ENCODE measurements around the gene TOMM22. TPM values are rescaled to one million over a fixed set of nuclear protein-coding genes. Genes with fewer than 3 reads are reported as not detected.

TOMM22 gene
- total RNA-seq, 2 donors from 2014 or later, result 16.1 to 35.8 TPM

DNA sequence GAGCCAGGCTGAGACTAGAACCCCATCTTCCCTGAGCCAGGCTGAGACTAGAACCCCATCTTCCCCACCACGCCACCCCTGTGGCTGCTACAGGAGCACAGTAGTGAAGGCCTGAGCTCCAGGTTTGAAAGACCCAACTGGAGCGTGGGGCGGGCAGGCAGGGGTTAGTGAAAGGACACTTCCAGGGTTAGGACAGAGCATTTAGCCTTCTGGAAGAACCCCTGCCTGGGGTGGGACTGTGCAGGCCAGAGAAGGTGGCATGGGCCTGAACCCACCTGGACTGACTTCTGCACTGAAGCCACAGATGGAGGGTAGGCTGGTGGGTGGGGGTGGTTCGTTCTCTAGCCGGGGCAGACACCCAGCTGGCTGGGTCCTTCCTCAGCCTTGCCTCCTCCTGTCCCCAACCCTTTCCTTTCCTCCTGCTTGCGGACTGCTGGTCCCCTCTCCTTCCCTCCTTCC is 50.0 kb downstream of the TOMM22 start:
- DNase-seq (ENCODE audit: low spot score), result no peak
- peaks cover 79% of the 10 kb centered on the region for H3K36me3 ChIP-seq
- H3K27ac ChIP-seq, result peak overlapping the region; percentile 82 to 86
- H3K4me3 ChIP-seq, result no peak overlapping the region
- no peaks in the 10 kb centered on the region for H3K27me3 ChIP-seq (replicated peaks; ENCODE audit: insufficient read depth)
- TF ChIP-seq, protein P1, sequence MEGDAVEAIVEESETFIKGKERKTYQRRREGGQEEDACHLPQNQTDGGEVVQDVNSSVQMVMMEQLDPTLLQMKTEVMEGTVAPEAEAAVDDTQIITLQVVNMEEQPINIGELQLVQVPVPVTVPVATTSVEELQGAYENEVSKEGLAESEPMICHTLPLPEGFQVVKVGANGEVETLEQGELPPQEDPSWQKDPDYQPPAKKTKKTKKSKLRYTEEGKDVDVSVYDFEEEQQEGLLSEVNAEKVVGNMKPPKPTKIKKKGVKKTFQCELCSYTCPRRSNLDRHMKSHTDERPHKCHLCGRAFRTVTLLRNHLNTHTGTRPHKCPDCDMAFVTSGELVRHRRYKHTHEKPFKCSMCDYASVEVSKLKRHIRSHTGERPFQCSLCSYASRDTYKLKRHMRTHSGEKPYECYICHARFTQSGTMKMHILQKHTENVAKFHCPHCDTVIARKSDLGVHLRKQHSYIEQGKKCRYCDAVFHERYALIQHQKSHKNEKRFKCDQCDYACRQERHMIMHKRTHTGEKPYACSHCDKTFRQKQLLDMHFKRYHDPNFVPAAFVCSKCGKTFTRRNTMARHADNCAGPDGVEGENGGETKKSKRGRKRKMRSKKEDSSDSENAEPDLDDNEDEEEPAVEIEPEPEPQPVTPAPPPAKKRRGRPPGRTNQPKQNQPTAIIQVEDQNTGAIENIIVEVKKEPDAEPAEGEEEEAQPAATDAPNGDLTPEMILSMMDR (IDR thresholded peaks at IDR 0.05), result no peak
- H3K4me1 ChIP-seq (ENCODE audit: control insufficient read depth in 1 of 2, low read depth in 2 of 2), result peaks cover 25 to 37% of the 10 kb centered on the region in 2 donors
- no peaks in the 10 kb centered on the region for H3K9me3 ChIP-seq
- ATAC-seq (ENCODE audit: insufficient number of reproducible peaks, low FRiP score, low read depth), result no peak

DNA sequence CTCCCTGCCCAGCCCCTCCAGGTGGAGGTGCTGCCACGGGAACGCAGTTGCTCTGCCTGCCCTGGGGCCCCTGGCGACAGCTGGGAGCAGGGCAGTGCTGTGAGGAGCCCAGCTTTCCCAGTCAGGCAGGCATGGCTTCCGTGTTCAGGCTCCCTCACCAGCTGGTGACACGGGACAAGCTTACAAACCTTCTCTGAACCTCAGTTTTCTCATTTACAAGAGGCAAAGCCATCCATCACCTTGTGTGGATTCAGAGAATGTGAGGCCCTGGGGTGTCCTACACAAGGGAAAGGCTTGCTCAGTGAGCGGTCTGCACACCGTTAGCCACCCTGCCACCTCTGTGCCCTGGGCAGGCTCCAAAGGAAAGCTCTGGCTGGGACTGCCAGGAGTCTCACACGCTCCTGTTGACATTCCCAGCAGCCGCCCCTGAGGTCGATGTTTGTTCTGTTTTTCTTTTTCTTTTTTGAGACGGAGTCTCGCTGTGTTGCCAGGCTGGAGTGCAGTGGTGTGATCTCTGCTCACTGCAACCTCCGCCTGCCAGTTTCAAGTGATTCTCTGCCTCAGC is 50.6 kb downstream of the TOMM22 start:
- no peak overlapping the region for H3K4me3 ChIP-seq
- H3K36me3 ChIP-seq, result peaks cover 79% of the 10 kb centered on the region
- ATAC-seq (ENCODE audit: insufficient number of reproducible peaks, low FRiP score, low read depth), result no peak

DNA sequence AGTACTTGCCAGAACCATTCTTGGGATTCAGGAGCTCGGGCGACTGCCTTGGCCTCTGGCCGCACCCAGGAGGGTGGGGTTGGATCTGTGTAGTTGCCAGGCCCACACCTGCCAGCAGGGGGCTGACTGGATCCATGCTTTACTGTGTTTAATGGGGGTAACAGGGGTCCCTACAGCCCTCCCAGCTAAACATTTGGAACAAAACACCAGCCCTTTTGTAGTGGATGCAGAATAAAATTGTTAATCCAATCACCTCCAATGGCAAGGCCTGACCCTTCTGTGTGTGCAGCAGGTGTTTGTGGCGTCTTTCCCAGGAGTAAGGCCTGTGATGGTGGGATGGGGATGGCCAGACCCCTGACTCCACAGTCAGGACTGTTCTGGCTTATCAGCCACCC is 51.6 kb downstream of the TOMM22 start:
- H3K27ac ChIP-seq, result peak overlapping the region; percentile 82 to 86
- no peaks in the 10 kb centered on the region for H3K9me3 ChIP-seq
- ATAC-seq (ENCODE audit: insufficient number of reproducible peaks, low FRiP score, low read depth) (peak; percentile 48), DNase-seq (ENCODE audit: low spot score) (no peak)
- peaks cover 25 to 37% of the 10 kb centered on the region in 2 donors for H3K4me1 ChIP-seq (ENCODE audit: control insufficient read depth in 1 of 2, low read depth in 2 of 2)
- peaks cover 79% of the 10 kb centered on the region for H3K36me3 ChIP-seq
- TF ChIP-seq, protein P1 (IDR thresholded peaks at IDR 0.05), result peak; percentile 57
- H3K27me3 ChIP-seq (replicated peaks; ENCODE audit: insufficient read depth), result no peaks in the 10 kb centered on the region
- no peak overlapping the region for H3K4me3 ChIP-seq

More for the DNA sequence above, 50.6 kb downstream of the TOMM22 start:
- TF ChIP-seq, protein P1 (IDR thresholded peaks at IDR 0.05), result no peak
- Histone ChIP-seq H3K27me3 (replicated peaks; ENCODE audit: insufficient read depth) (no peaks in the 10 kb centered on the region), H3K9me3 (no peaks in the 10 kb centered on the region), H3K27ac (peak overlapping the region; percentile 82 to 86), H3K4me1 (ENCODE audit: control insufficient read depth in 1 of 2, low read depth in 2 of 2) (peaks cover 25 to 37% of the 10 kb centered on the region in 2 donors)
- no peak for DNase-seq (ENCODE audit: low spot score)

DNA sequence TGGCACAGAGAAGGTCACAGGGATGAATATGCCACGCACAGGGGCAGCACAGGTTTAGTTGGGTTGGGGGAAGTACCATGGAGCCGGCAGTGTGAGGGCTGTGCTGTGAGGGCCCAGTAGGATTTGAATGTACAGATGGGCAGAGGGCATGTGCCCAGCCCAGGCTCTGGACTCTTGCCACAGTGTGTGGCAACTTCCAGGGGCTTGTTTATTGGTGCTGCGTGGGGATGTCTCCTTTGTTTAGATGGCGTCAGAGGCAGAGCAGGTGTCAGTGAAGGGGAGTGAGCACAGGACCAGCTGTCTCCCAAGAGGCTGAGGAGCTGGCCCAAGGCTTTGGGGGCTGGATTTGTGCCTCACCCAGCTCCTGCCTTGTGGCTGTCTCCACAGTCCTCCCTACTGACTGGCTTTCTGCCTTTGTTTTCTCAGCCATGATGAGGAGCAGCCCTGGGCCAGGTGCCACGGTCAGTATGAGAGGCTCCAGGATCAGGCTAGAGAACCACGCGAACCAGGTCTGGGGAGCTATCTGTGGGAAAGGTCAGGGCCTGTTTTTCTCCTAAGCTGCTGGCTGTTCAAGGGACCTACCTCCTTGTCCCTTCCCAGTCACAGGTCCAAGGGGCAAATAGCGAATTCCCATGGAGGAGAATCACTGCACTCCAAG is 52.1 kb downstream of the TOMM22 start:
- Histone ChIP-seq H3K27me3 (replicated peaks; ENCODE audit: insufficient read depth) (no peaks in the 10 kb centered on the region), H3K36me3 (peaks cover 79% of the 10 kb centered on the region), H3K4me3 (no peak overlapping the region), H3K9me3 (no peaks in the 10 kb centered on the region), H3K27ac (peak overlapping the region; percentile 82 to 86), H3K4me1 (ENCODE audit: control insufficient read depth in 1 of 2, low read depth in 2 of 2) (peaks cover 25 to 37% of the 10 kb centered on the region in 2 donors)
- TF ChIP-seq, protein P1 (IDR thresholded peaks at IDR 0.05), result no peak
- ATAC-seq (ENCODE audit: insufficient number of reproducible peaks, low FRiP score, low read depth) (no peak), DNase-seq (ENCODE audit: low spot score) (no peak)

DNA sequence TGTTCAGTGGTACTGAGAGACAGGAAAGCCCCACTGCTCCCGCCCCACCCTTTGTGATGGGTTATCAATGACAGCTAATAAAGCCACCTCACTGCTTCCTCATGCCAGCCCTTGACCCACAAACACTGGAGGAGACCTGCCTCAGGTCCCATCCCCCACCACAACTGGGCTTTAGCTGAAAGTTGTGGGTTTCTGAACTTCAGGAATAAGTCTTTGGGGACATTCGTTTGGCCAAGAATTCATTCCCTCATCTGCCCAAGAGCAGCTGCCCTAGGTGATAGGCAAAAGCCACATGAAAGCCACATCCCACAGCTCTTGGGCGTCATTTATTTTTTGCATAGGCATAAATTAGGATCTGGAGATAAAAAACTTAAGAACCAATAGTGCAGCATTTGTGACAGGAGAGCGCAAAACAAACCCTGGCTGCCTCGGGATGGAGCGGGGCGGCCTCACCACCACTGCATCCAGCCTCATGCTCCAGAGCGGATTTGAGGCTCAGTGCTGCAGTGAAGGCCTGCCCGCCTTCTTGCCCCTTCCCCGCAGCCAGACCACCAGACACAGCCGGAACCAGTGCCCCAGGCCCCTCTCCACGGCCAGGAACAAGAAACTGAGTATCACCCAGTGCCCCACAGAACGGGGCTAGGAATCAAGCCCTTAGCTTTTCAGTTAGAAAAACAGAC is 52.8 kb downstream of the TOMM22 start:
- Histone ChIP-seq H3K4me3 (no peak overlapping the region), H3K27me3 (replicated peaks; ENCODE audit: insufficient read depth) (no peaks in the 10 kb centered on the region), H3K27ac (peak overlapping the region; percentile 82 to 86), H3K4me1 (ENCODE audit: control insufficient read depth in 1 of 2, low read depth in 2 of 2) (peaks cover 25 to 37% of the 10 kb centered on the region in 2 donors), H3K9me3 (no peaks in the 10 kb centered on the region), H3K36me3 (peaks cover 79% of the 10 kb centered on the region)
- TF ChIP-seq, protein P1 (IDR thresholded peaks at IDR 0.05), result no peak
- DNase-seq (ENCODE audit: low spot score) (no peak), ATAC-seq (ENCODE audit: insufficient number of reproducible peaks, low FRiP score, low read depth) (no peak)

All from thoracic aorta (tissue), 2 donors.